ENCODE results near the gene FMO3.

Gene FMO3

DNA sequence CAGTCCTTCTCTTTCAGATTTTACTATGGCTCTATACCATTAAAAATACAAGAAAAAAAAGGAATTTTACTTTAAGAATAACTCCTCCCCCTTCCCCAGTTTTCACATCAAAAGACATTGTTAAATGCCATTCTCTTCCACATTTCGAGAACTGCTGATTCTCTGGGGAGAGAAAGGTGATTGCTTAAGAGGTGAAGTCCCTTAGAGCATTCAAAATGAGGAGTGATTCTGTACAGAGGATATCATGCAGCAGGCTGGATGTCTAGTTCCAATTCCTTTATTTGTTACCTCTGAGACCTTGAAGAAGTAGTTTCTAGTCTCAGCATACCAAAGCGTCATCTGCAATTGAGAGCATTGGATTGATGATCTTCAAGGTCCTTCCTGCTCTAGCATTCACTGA, 46.9 kb downstream of the FMO3 start:
- H3K4me3 ChIP-seq (ENCODE audit: low read depth, low read length), result no peak overlapping the region
- H3K27ac ChIP-seq (ENCODE audit: extremely low read depth, low read depth, low read length), result 0 out of 2 replicates have a peak overlapping the region, but pooled peaks have one; percentile 19
- TF ChIP-seq ZNF530 (tag by site-specific recombination; IDR thresholded peaks at IDR 0.05; ENCODE audit: low read depth) (no peak), HOXC10 (CRISPR knock-in tag; IDR thresholded peaks at IDR 0.05) (no peak), SP2 (tag by site-specific recombination; IDR thresholded peaks at IDR 0.05) (no peak), ZNF416 (tag by site-specific recombination; IDR thresholded peaks at IDR 0.05) (no peak), KLF7 (tag by site-specific recombination; IDR thresholded peaks at IDR 0.05; ENCODE audit: borderline replicate concordance) (no peak), ZFP37 (tag by site-specific recombination; IDR thresholded peaks at IDR 0.05) (no peak), ZNF280C (tag by site-specific recombination; IDR thresholded peaks at IDR 0.05) (no peak), ZNF239 (tag by site-specific recombination; IDR thresholded peaks at IDR 0.05) (no peak), ZBTB21 (tag by site-specific recombination; IDR thresholded peaks at IDR 0.05) (no peak), ZSCAN30 (tag by site-specific recombination; IDR thresholded peaks at IDR 0.05) (no peak)
- TF ChIP-seq, protein P1, sequence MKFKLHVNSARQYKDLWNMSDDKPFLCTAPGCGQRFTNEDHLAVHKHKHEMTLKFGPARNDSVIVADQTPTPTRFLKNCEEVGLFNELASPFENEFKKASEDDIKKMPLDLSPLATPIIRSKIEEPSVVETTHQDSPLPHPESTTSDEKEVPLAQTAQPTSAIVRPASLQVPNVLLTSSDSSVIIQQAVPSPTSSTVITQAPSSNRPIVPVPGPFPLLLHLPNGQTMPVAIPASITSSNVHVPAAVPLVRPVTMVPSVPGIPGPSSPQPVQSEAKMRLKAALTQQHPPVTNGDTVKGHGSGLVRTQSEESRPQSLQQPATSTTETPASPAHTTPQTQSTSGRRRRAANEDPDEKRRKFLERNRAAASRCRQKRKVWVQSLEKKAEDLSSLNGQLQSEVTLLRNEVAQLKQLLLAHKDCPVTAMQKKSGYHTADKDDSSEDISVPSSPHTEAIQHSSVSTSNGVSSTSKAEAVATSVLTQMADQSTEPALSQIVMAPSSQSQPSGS (tag by site-specific recombination; IDR thresholded peaks at IDR 0.05; ENCODE audit: low read depth), result no peak
- CTCF ChIA-PET, result interaction anchor here (0.6 to 1.6 kb wide), 3 partner anchors 11 to 89 kb away, joined by 3 to 5 read pairs (median 4); no protein-coding TSS in a partner anchor
- no peaks in the 10 kb centered on the region for H3K36me3 ChIP-seq (ENCODE audit: control insufficient read depth in 2 of 2, insufficient read depth in 1 of 2, low read length in 2 of 2)
- POLR2A ChIA-PET, result no interaction called here
- no peaks in the 10 kb centered on the region for H3K9me3 ChIP-seq (ENCODE audit: control insufficient read depth, insufficient read depth, low read depth, low read length)
- H3K4me1 ChIP-seq (ENCODE audit: control insufficient read depth, insufficient read depth, low read length), result peaks cover 23% of the 10 kb centered on the region

DNA sequence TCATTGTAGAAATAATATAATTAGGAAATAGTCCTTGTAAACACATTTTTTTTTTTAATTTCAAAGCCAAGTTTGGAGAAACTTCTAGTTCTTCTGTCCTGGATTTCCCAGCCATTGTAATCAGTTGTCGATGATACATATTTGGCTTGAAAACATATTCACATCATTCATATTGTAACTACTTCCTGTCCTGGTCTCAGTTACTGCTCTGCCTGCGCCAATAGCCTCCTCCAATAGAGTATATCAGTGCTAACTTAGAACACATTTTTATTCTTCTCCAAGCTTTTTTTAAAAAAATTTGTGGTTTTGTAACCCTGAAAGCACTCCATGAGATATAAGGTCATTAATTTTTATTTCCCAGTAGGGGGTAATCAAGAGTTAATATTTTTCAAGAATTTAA, 48.3 kb downstream of the FMO3 start:
- H3K4me3 ChIP-seq (ENCODE audit: low read depth, low read length), result no peak overlapping the region
- ChIA-PET CTCF (interaction anchor here (0.7 to 1.6 kb wide), 2 partner anchors 88 to 602 kb away, joined by 3 to 5 read pairs; no protein-coding TSS in a partner anchor), POLR2A (no interaction called here)
- no peak overlapping the region for H3K27ac ChIP-seq (ENCODE audit: extremely low read depth, low read depth, low read length)
- H3K9me3 ChIP-seq (ENCODE audit: control insufficient read depth, insufficient read depth, low read depth, low read length), result no peaks in the 10 kb centered on the region
- H3K36me3 ChIP-seq (ENCODE audit: control insufficient read depth in 2 of 2, insufficient read depth in 1 of 2, low read length in 2 of 2), result no peaks in the 10 kb centered on the region
- TF ChIP-seq ZNF350 (tag by site-specific recombination; IDR thresholded peaks at IDR 0.05), result no peak
- TF ChIP-seq ZNF146 (tag by site-specific recombination; IDR thresholded peaks at IDR 0.05), result no peak
- TF ChIP-seq SP2 (tag by site-specific recombination; IDR thresholded peaks at IDR 0.05), result no peak
- no peak for TF ChIP-seq ZBTB11 (tag by site-specific recombination; conservative IDR thresholded peaks at IDR 0.05; ENCODE audit: low read depth)
- no peak for TF ChIP-seq ZNF157 (tag by site-specific recombination; IDR thresholded peaks at IDR 0.05)
- TF ChIP-seq ZNF768 (tag by site-specific recombination; IDR thresholded peaks at IDR 0.05), result no peak
- TF ChIP-seq ZSCAN23 (tag by site-specific recombination; IDR thresholded peaks at IDR 0.05), result no peak
- no peak for TF ChIP-seq MZF1 (tag by site-specific recombination; IDR thresholded peaks at IDR 0.05; ENCODE audit: borderline replicate concordance)
- no peak for TF ChIP-seq ZNF544 (tag by site-specific recombination; IDR thresholded peaks at IDR 0.05)
- no peak for TF ChIP-seq ZNF660 (tag by site-specific recombination; IDR thresholded peaks at IDR 0.05)
- peaks cover 29% of the 10 kb centered on the region for H3K4me1 ChIP-seq (ENCODE audit: control insufficient read depth, insufficient read depth, low read length)
